Upper lobe of left lung (tissue), 6 donors: ENCODE data around the gene TM4SF4. TPM values are rescaled to one million over a fixed set of nuclear protein-coding genes. Genes with fewer than 3 reads are reported as not detected.

Source experiments
- ATAC-seq, 2 donors: fragments of 200-7000 bp; cut with Tn5 transposase; one replicate each; pipeline ENCODE4 v1.9.1; 2022; ENCODE audit warnings: mild to moderate bottlenecking in 2 of 2, moderate library complexity in 2 of 2; ENCODE audit not compliant: low FRiP score in 2 of 2
- DNase-seq, 2 donors: peaks; one replicate each; pipeline ENCODE4 v3.0.0-alpha.2; 2019 to 2020
- H3K27ac ChIP-seq, 4 donors: fragments of 200-600 bp; sonication (generic); one replicate each; pipeline ENCODE4 v1.5.1; 2016 to 2019
- H3K27me3 ChIP-seq, 4 donors: fragments of 200-600 bp; sonication (generic); one replicate each; pipeline ENCODE4 v1.5.1; 2017 to 2019
- H3K36me3 ChIP-seq, 4 donors: fragments of 200-600 bp; sonication (generic); one replicate each; pipeline ENCODE4 v1.5.1; 2016 to 2019
- H3K4me1 ChIP-seq, 4 donors: fragments of 200-600 bp; sonication (generic); one replicate each; pipeline ENCODE4 v1.5.1; 2018 to 2019
- H3K4me3 ChIP-seq, 4 donors: fragments of 200-600 bp; sonication (generic); one replicate each; pipeline ENCODE4 v1.5.1; 2017 to 2019; ENCODE audit warnings: mild to moderate bottlenecking in 2 of 4, moderate library complexity in 1 of 4
- H3K9me3 ChIP-seq, 4 donors: fragments of 200-600 bp; sonication (generic); one replicate each; pipeline ENCODE4 v1.5.1; 2018 to 2019
- CTCF ChIP-seq, 6 experiments: fragments of 450-650 bp in 4 of 6; fragments of 200-600 bp in 2 of 6; sonication (generic) in 2 of 6; IDR thresholded peaks; one replicate each; pipeline ENCODE4 v1.5.1; 2016 to 2019; ENCODE audit warnings: antibody characterized with exemption in 6 of 6
- EP300 ChIP-seq, 4 donors: sonication (generic); formaldehyde crosslinking; IDR thresholded peaks; one replicate each; pipeline ENCODE4 v1.5.1; 2017; ENCODE audit warnings: antibody characterized with exemption in 4 of 4, control low read depth in 2 of 4
- POLR2A ChIP-seq, 4 donors: fragments of 450-650 bp; IDR thresholded peaks; one replicate each; pipeline ENCODE4 v1.5.1; 2016 to 2017; ENCODE audit warnings: antibody characterized with exemption in 4 of 4, mild to moderate bottlenecking in 2 of 4
- POLR2AphosphoS5 ChIP-seq, 2 donors: sonication (generic); formaldehyde crosslinking; IDR thresholded peaks; one replicate each; pipeline ENCODE4 v1.5.1; 2017; ENCODE audit warnings: antibody characterized with exemption in 2 of 2
- WGBS, 2 donors: methylation state at CpG; one replicate each; pipeline ENCODE4 v1.1.5; 2017 to 2018; 5-methylcytosine and 5-hydroxymethylcytosine counted together
- total RNA-seq, 6 donors: library from RNA; depleted of rRNA in 4 of 6; stranded (reverse); fragments of >200 nt in 4 of 6; gene quantifications; one replicate each; pipeline versions ENCODE4 v1.1.0 to v1.2.1, GENCODE V29; 2016 to 2021
- donor health status: DM: no; HTN: no; CAD: no; lungs with moderate emphysema.
- donor health status: DM: no; HTN: yes; CAD: no; lungs with severe emphysema.

Gene TM4SF4
- total RNA-seq, 6 donors from 2014 or later = 1.8 to 2.5 (median 2.2) TPM; not detected in 2

GRCh38 chr3:149453140-149453805 lies 21.2 kb upstream of the TM4SF4 start:
- Histone ChIP-seq H3K9me3 (peaks cover 0 to 8% (median 6%) of the 10 kb centered on the region in 4 donors), H3K27me3 (no peaks in the 10 kb centered on the region), H3K36me3 (no peaks in the 10 kb centered on the region), H3K27ac (no peak overlapping the region), H3K4me3 (no peak overlapping the region), H3K4me1 (peaks cover 3 to 18% (median 13%) of the 10 kb centered on the region in 4 donors)
- ATAC-seq (no peak), DNase-seq (no peak)
- WGBS, 2 donors = 87 to 90% methylated on average over 1 of the region's 1 CpG
- TF ChIP-seq EP300 (IDR thresholded peaks at IDR 0.05) = no peak

- Histone ChIP-seq H3K27ac (no peak overlapping the region), H3K9me3 (peaks cover 0 to 8% (median 6%) of the 10 kb centered on the region in 4 donors), H3K4me3 (no peak overlapping the region), H3K27me3 (no peaks in the 10 kb centered on the region), H3K4me1 (peaks cover 0 to 8% (median 4%) of the 10 kb centered on the region in 4 donors), H3K36me3 (no peaks in the 10 kb centered on the region)
- TF ChIP-seq POLR2A (IDR thresholded peaks at IDR 0.05) = no peak
- TF ChIP-seq EP300 (IDR thresholded peaks at IDR 0.05) = no peak
- TF ChIP-seq POLR2AphosphoS5 (IDR thresholded peaks at IDR 0.05) = no peak
- TF ChIP-seq CTCF (IDR thresholded peaks at IDR 0.05) = no peak
- ATAC-seq (no peak), DNase-seq (no peak)
Measured at GRCh38 chr3:149454746-149455145, 19.8 kb upstream of the TM4SF4 start.

GRCh38 chr3:149455366-149455765 lies 19.1 kb upstream of the TM4SF4 start:
- ATAC-seq = no peak
- TF ChIP-seq POLR2A (IDR thresholded peaks at IDR 0.05) (no peak), CTCF (IDR thresholded peaks at IDR 0.05) (no peak), POLR2AphosphoS5 (IDR thresholded peaks at IDR 0.05) (no peak), EP300 (IDR thresholded peaks at IDR 0.05) (no peak)
- H3K36me3 ChIP-seq = no peaks in the 10 kb centered on the region

GRCh38 chr3:149455989-149456388 lies 18.5 kb upstream of the TM4SF4 start:
- Histone ChIP-seq H3K36me3 (no peaks in the 10 kb centered on the region), H3K27me3 (no peaks in the 10 kb centered on the region), H3K4me1 (no peaks in the 10 kb centered on the region), H3K9me3 (peaks cover 0 to 8% (median 6%) of the 10 kb centered on the region in 4 donors), H3K4me3 (no peak overlapping the region), H3K27ac (no peak overlapping the region)
- DNase-seq (no peak), ATAC-seq (no peak)
- WGBS, 2 donors = 82 to 88% methylated on average over 1 of the region's 1 CpG
- TF ChIP-seq POLR2AphosphoS5 (IDR thresholded peaks at IDR 0.05) (no peak), EP300 (IDR thresholded peaks at IDR 0.05) (no peak), CTCF (IDR thresholded peaks at IDR 0.05) (no peak), POLR2A (IDR thresholded peaks at IDR 0.05) (no peak)

More at GRCh38 chr3:149455366-149455765, 19.1 kb upstream of the TM4SF4 start:
- Histone ChIP-seq H3K9me3 (peaks cover 0 to 8% (median 6%) of the 10 kb centered on the region in 4 donors), H3K27me3 (no peaks in the 10 kb centered on the region), H3K4me1 (peaks cover 0 to 3% (median 0%) of the 10 kb centered on the region in 4 donors), H3K4me3 (no peak overlapping the region), H3K27ac (no peak overlapping the region)
- DNase-seq = no peak
- WGBS, 2 donors = 93 to 94% methylated on average over 3 of the region's 3 CpGs

GRCh38 chr3:149459491-149460059 lies 14.9 kb upstream of the TM4SF4 start:
- DNase-seq (no peak), ATAC-seq (no peak)
- Histone ChIP-seq H3K4me1 (no peaks in the 10 kb centered on the region), H3K27me3 (no peaks in the 10 kb centered on the region), H3K4me3 (no peak overlapping the region), H3K27ac (no peak overlapping the region), H3K9me3 (no peaks in the 10 kb centered on the region), H3K36me3 (no peaks in the 10 kb centered on the region)
- TF ChIP-seq POLR2A (IDR thresholded peaks at IDR 0.05) (no peak), POLR2AphosphoS5 (IDR thresholded peaks at IDR 0.05) (no peak), CTCF (IDR thresholded peaks at IDR 0.05) (no peak), EP300 (IDR thresholded peaks at IDR 0.05) (no peak)
- WGBS, 2 donors = 90 to 94% methylated on average over 6 of the region's 6 CpGs
